Endothelial cell (in vitro differentiated cells): Measurements from ENCODE around the gene SUFU. TPM values are rescaled to one million over a fixed set of nuclear protein-coding genes. Genes with fewer than 3 reads are reported as not detected.

ENCODE experiments used
- DNase-seq: peaks from one replicate; pipeline ENCODE4 v3.0.0; 2021; ENCODE audit warnings: low spot score
- H3K27ac Mint-ChIP-seq: one replicate; pipeline ENCODE4 v1.8.0; 2021; ENCODE audit warnings: mixed read lengths, inconsistent platforms; ENCODE audit not compliant: unreplicated experiment
- H3K27me3 Mint-ChIP-seq: one replicate; pipeline ENCODE4 v1.8.0; 2021; ENCODE audit warnings: mild to moderate bottlenecking, moderate library complexity, mixed read lengths, inconsistent platforms; ENCODE audit not compliant: unreplicated experiment
- H3K36me3 Mint-ChIP-seq: one replicate; pipeline ENCODE4 v1.8.0; 2021; ENCODE audit warnings: mild to moderate bottlenecking, low read depth, mixed read lengths, inconsistent platforms; ENCODE audit not compliant: unreplicated experiment
- H3K4me1 Mint-ChIP-seq: one replicate; pipeline ENCODE4 v1.8.0; 2021; ENCODE audit warnings: mild to moderate bottlenecking, mixed read lengths, inconsistent platforms; ENCODE audit not compliant: unreplicated experiment
- H3K4me3 Mint-ChIP-seq: one replicate; pipeline ENCODE4 v1.8.0; 2021; ENCODE audit warnings: mild to moderate bottlenecking, mixed read lengths, inconsistent platforms; ENCODE audit not compliant: unreplicated experiment
- H3K9me3 Mint-ChIP-seq: one replicate; pipeline ENCODE4 v1.8.0; 2021; ENCODE audit warnings: mixed read lengths, inconsistent platforms; ENCODE audit not compliant: unreplicated experiment
- total RNA-seq: library from RNA; stranded (reverse); fragmentation: NEBNext Ultra II Directional; extraction: Animal tissue kit (Norgen Biotek cat#: 25700); gene quantifications from one replicate; pipeline ENCODE4 v1.2.1, GENCODE V29; 2021; ENCODE audit not compliant: unreplicated experiment
- TF ChIP-seq, protein P1 (sequence below): fragments of 200-600 bp; sonication (generic); IDR thresholded peaks from one replicate; pipeline ENCODE4 v1.5.0; 2021; ENCODE audit warnings: antibody characterized with exemption; ENCODE audit not compliant: unreplicated experiment

Gene SUFU
- total RNA-seq, 1 donor from 2014 or later = 44.4 TPM

DNA sequence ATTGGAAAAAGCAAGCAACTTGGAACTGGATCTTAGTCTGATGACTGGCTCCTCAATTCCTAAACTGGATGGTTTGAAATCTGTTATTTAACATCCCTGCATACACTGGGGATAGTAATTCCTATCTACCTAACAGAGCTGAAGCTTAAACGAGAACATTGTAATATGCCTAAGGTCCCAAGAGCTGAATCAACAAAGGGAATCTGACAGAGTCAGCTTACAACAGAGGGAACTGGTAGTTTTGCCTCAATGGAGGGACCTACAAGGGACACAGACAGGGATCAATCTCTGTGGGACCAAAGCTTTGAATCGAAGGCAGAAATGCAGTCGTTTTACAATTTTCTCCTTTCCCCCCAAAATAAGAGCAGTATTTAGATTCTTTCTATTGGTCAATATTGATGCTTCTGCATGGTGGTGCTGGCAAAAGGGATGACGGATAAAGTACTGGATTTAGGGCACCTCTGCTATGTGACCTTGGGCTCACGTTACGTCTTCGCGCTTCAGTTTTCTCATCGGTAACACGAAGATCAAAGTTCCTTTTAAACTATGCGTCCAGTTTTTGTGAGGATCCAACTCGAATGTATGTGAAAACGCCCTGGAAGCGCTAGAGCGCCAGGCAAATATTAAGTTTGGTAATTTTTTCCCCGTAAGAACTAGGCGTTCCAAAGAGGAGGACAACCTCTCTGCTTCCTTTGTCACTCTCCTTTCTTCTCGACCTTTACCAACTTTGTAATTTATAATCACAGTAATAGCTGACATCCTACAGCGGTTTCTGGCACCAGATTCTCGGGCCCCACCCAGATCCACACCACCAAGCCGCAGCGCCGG is 2.4 kb upstream of the SUFU start:
- Mint-ChIP-seq H3K4me1 (peaks cover 20% of the 10 kb centered on the region), H3K27me3 (peaks cover 2% of the 10 kb centered on the region), H3K27ac (no peak overlapping the region), H3K36me3 (peaks cover 3% of the 10 kb centered on the region), H3K4me3 (no peak overlapping the region), H3K9me3 (no peaks in the 10 kb centered on the region)
- DNase-seq = no peak
- TF ChIP-seq, protein P1, sequence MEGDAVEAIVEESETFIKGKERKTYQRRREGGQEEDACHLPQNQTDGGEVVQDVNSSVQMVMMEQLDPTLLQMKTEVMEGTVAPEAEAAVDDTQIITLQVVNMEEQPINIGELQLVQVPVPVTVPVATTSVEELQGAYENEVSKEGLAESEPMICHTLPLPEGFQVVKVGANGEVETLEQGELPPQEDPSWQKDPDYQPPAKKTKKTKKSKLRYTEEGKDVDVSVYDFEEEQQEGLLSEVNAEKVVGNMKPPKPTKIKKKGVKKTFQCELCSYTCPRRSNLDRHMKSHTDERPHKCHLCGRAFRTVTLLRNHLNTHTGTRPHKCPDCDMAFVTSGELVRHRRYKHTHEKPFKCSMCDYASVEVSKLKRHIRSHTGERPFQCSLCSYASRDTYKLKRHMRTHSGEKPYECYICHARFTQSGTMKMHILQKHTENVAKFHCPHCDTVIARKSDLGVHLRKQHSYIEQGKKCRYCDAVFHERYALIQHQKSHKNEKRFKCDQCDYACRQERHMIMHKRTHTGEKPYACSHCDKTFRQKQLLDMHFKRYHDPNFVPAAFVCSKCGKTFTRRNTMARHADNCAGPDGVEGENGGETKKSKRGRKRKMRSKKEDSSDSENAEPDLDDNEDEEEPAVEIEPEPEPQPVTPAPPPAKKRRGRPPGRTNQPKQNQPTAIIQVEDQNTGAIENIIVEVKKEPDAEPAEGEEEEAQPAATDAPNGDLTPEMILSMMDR = no peak

DNA sequence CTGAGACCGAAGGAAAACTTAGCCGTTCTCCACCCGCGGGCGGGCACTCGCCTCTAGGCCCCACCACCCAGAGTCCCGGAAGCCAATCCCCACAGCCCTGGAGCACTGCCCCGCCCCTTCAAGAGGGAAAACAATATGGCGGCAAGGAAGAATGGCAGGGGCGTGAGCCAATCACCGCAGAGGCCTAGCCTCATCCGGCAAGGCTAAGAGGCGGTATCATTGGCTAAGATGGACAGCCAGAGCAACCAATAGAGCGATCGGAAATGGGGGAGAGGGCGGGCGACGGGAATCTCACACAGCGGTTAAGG is 1.8 kb upstream of the SUFU start:
- peaks cover 20% of the 10 kb centered on the region for H3K4me1 Mint-ChIP-seq
- peaks cover 3% of the 10 kb centered on the region for H3K36me3 Mint-ChIP-seq
- TF ChIP-seq, protein P1 = no peak
- no peak overlapping the region for H3K27ac Mint-ChIP-seq
- H3K27me3 Mint-ChIP-seq = peaks cover under 1% of the 10 kb centered on the region
- H3K9me3 Mint-ChIP-seq = no peaks in the 10 kb centered on the region
- H3K4me3 Mint-ChIP-seq = no peak overlapping the region
- peak; percentile 97 for DNase-seq

DNA sequence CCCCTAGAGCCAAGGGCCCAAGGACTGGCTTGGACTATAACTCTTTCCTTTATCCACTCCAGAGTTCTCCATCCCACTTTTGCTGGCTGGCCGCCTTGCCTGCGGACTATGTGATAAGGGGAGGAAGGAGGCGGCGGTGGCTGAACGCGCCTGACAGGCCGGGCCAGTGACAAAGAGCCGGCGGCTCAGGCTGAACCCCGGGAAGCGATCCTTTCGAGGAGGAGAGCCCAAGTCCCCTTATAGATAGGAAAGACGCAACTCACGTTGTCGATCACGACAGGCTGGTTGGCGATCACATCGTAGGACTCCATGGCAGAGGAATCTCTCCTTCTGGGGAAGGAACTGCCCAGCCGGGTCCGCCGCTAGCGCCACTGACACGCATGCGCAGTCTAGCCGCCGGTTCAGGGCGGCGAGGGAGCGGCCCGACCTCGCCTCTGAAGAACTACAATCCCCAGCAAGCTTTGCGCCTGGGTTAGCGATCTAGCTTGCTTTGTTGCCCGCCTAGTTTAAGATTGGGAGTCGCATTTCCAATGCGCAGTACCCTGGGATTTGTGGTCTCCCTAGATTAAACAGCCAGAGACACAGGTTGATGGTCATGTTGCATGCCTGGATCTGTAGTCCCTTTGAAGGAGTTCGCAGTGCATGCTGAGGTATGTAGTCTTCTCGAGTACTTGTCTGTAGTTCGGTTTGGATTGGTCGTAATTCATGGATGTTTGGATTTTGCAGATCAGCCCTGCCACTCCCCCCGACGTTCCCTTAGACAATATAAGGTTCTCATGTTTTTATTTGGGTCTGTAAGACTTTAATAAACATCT is 1.2 kb upstream of the SUFU start, which contains the start of gene ACTR1A:
ACTR1A (minus strand) TSS at position 376 of the 815 bp plus-strand sequence; CDS start at position 311, 65 bp downstream.
- Mint-ChIP-seq H3K4me1 (peaks cover 20% of the 10 kb centered on the region), H3K36me3 (peaks cover 3% of the 10 kb centered on the region), H3K4me3 (no peak within 1 kb of the TSS), H3K27me3 (no peaks in the 10 kb centered on the region), H3K9me3 (no peaks in the 10 kb centered on the region), H3K27ac (no peak within 1 kb of the TSS)
- TF ChIP-seq, protein P1 = no peak
- DNase-seq = peak; percentile 95

DNA sequence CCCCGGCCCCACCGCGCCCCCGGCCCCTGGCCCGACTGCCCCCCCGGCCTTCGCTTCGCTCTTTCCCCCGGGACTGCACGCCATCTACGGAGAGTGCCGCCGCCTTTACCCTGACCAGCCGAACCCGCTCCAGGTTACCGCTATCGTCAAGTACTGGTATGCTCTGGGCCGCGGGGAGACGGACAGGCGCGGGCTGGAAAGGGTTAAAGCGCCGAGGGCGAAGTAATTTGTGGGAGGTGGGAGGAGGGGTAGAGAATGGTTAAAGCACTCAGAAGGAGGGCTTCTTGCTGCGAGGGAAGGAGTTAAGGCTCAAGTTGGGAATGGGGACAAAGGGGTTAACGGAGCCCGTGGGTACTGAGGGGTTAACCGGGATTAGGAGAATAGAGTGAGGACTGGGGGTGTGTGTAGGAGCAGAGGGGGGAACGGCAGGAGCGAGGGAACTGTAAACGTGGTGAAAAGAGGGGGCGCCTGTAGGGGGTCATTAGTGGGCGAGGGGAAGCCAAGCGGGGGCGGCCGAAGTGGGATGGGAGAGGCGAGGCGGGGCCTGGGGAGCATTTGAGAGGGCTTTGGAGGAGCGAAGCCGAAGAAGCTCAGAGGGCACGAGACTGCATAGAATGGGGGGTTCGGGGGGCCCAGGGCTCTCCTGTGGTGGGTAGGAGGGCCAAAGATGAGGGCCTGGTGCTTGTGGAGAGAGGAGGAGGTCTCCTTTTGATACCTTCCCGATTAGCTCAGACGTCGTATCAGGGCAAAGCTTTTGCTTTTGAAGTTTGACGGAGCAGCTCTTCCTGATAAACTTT is 605 bp downstream of the SUFU start:
- Mint-ChIP-seq H3K4me3 (peak overlapping the region; percentile 98), H3K4me1 (peaks cover 16% of the 10 kb centered on the region), H3K36me3 (peaks cover 5% of the 10 kb centered on the region), H3K9me3 (no peaks in the 10 kb centered on the region), H3K27ac (no peak overlapping the region), H3K27me3 (no peaks in the 10 kb centered on the region)
- TF ChIP-seq, protein P1 = no peak
- peak; percentile 33 for DNase-seq
